Pancreas (tissue), 10 donors: ENCODE results near the gene ALOXE3. TPM values are rescaled to one million over a fixed set of nuclear protein-coding genes. Genes with fewer than 3 reads are reported as not detected.

Experiments
- ATAC-seq, 4 donors: fragments of 200-7000 bp; cut with Tn5 transposase; one replicate each; pipeline versions ENCODE4 v1.8.0 to v1.9.1; 2020; ENCODE audit warnings: mild to moderate bottlenecking in 4 of 4, moderate library complexity in 4 of 4
- DNase-seq, 6 donors: peaks; one replicate each; pipeline ENCODE4 v3.0.0-alpha.2; 2020
- FAIRE-seq: peaks from 2 replicates; lab custom pipeline; 2012; peaks lifted over from hg19 to GRCh38; lab: Jason Lieb, UNC
- H3K27ac ChIP-seq, 4 donors: fragments of 200-600 bp; sonication (generic); 1 replicate in 3 of 4; 2 replicates in 1 of 4; pipeline versions ENCODE4 v1.5.0 to v1.8.0; 2020
- H3K27me3 ChIP-seq, 4 donors: fragments of 200-600 bp; one replicate each; pipeline ENCODE4 v1.8.0; 2021
- H3K36me3 ChIP-seq, 3 donors: fragments of 200-600 bp; sonication (generic) in 1 of 3; one replicate each; pipeline versions ENCODE4 v1.5.0 to v1.8.0; 2020 to 2021
- H3K4me1 ChIP-seq, 3 donors: fragments of 200-600 bp; one replicate each; pipeline ENCODE4 v1.8.0; 2021
- H3K4me3 ChIP-seq, 4 donors: fragments of 200-600 bp; sonication (generic) in 2 of 4; one replicate each; pipeline versions ENCODE4 v1.5.0 to v1.8.0; 2020 to 2021
- H3K9me3 ChIP-seq, 4 donors: fragments of 200-600 bp; one replicate each; pipeline ENCODE4 v1.8.0; 2021
- WGBS, 2 donors: extraction: QIAGEN DNeasy Blood & Tissue Kit; methylation state at CpG; one replicate each; pipeline ENCODE4 v1.1.7; 2013; 5-methylcytosine and 5-hydroxymethylcytosine counted together
- intact Hi-C, 3 donors: fragments of 100-400 bp; cut with DNase I; formaldehyde crosslinking; loops; one replicate each; pipeline versions ENCODE4 v1.11.1 to v1.14.2; 2022
- polyA plus RNA-seq, 2 donors: library from polyadenylated mRNA; stranded (reverse); fragments of 200-250 nt; gene quantifications; one replicate each; pipeline ENCODE4 v1.2.3, GENCODE V29; 2013
- total RNA-seq, 6 donors: library from RNA; stranded (reverse); fragmentation: NEBNext Ultra II Directional in 4 of 6; extraction: Animal tissue kit (Norgen Biotek cat#: 25700) in 4 of 6; gene quantifications; one replicate each; pipeline versions ENCODE4 v1.2.1 to v1.2.4, GENCODE V29; 2021 to 2023
- TF ChIP-seq, protein P1 (sequence below), 4 donors: fragments of 200-600 bp; sonication (generic) in 3 of 4; IDR thresholded peaks; one replicate each; pipeline versions ENCODE4 v1.5.0 to v1.8.0; 2021; ENCODE audit warnings: antibody characterized with exemption in 4 of 4
- donor health status: healthy with polysubstance abuse.
- donor health status: DM: no; HTN: no; CAD: no; lungs with moderate emphysema.
- donor health status: DM: no; HTN: no; CAD: no.
- donor health status: control.
- donor health status: control.
- donor health status: Bipolar disorder and iron deficiency.
- donor health status: DM: yes; HTN: yes; CAD: no.
- donor health status: DM: no; HTN: no; CAD: no.
- donor health status: DM: no; HTN: no; CAD: no.
- donor health status: DM: yes; HTN: yes; CAD: no.

The ALOXE3 gene
- total and polyA plus RNA-seq, 8 donors = 0.35 TPM; not detected in 7

- H3K4me3 ChIP-seq = no peak overlapping the region
Measured at GRCh38 chr17:8147141-8147804, 29.0 kb upstream of the ALOXE3 start.

GRCh38 chr17:8146381-8147140 is 28.2 kb upstream of the ALOXE3 start:
- Histone ChIP-seq H3K36me3 (peaks cover 10 to 91% (median 82%) of the 10 kb centered on the region in 3 donors), H3K4me3 (no peak overlapping the region), H3K27me3 (no peaks in the 10 kb centered on the region), H3K4me1 (peaks cover 0 to 11% (median 0%) of the 10 kb centered on the region in 3 donors), H3K9me3 (no peaks in the 10 kb centered on the region), H3K27ac (no peak overlapping the region)
- 87 to 92% methylated on average over 14 of the region's 14 CpGs for WGBS, 2 donors
- no peak for FAIRE-seq
- peak in 2 of 6 donors; percentile 31 to 54 for DNase-seq
- no peak for ATAC-seq
- intact Hi-C loops = no loop called here
- TF ChIP-seq, protein P1, sequence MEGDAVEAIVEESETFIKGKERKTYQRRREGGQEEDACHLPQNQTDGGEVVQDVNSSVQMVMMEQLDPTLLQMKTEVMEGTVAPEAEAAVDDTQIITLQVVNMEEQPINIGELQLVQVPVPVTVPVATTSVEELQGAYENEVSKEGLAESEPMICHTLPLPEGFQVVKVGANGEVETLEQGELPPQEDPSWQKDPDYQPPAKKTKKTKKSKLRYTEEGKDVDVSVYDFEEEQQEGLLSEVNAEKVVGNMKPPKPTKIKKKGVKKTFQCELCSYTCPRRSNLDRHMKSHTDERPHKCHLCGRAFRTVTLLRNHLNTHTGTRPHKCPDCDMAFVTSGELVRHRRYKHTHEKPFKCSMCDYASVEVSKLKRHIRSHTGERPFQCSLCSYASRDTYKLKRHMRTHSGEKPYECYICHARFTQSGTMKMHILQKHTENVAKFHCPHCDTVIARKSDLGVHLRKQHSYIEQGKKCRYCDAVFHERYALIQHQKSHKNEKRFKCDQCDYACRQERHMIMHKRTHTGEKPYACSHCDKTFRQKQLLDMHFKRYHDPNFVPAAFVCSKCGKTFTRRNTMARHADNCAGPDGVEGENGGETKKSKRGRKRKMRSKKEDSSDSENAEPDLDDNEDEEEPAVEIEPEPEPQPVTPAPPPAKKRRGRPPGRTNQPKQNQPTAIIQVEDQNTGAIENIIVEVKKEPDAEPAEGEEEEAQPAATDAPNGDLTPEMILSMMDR (IDR thresholded peaks at IDR 0.05) = no peak

More at GRCh38 chr17:8147141-8147804, 29.0 kb upstream of the ALOXE3 start:
- 86 to 89% methylated on average over 22 to 26 of the region's 26 CpGs for WGBS, 2 donors
- Histone ChIP-seq H3K27me3 (no peaks in the 10 kb centered on the region), H3K27ac (no peak overlapping the region), H3K4me1 (peaks cover 0 to 11% (median 0%) of the 10 kb centered on the region in 3 donors), H3K9me3 (no peaks in the 10 kb centered on the region), H3K36me3 (peaks cover 8 to 83% (median 75%) of the 10 kb centered on the region in 3 donors)
- intact Hi-C loops = no loop called here
- TF ChIP-seq, protein P1 (IDR thresholded peaks at IDR 0.05) = no peak
- DNase-seq (peak in 2 of 6 donors; percentile 48 to 83), ATAC-seq (no peak), FAIRE-seq (no peak)

DNA sequence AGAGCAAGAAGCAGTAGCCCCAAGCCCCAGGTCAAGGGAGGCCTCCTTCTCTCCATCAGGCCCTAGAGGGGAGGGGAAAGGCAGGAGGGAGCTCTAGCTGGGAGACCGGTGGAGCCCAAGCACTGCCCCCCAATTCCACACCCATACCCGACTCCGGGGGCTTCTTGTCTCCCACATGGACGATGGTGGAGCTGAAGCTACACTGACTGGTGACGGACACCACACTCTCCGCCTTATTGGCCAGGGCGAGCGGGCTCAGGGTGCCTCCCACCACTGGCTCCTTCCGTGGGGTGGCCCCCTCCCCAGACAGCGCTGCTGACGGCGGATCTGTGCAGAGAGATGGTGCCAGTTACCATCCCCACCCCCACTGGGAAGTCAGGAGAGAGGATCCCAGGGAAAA is 27.5 kb upstream of the ALOXE3 start:
- WGBS, 2 donors = 95% methylated on average over 12 of the region's 12 CpGs
- TF ChIP-seq, protein P1 (IDR thresholded peaks at IDR 0.05) = no peak
- Histone ChIP-seq H3K4me3 (no peak overlapping the region), H3K27ac (no peak overlapping the region), H3K27me3 (no peaks in the 10 kb centered on the region), H3K36me3 (peaks cover 10 to 98% (median 90%) of the 10 kb centered on the region in 3 donors), H3K4me1 (peaks cover 0 to 6% (median 0%) of the 10 kb centered on the region in 3 donors), H3K9me3 (no peaks in the 10 kb centered on the region)
- intact Hi-C loops = no loop called here
- ATAC-seq (no peak), DNase-seq (peak in 3 of 6 donors; percentile 24 to 63 (median 39)), FAIRE-seq (no peak)

- WGBS, 2 donors = 92 to 93% methylated on average over 15 of the region's 15 CpGs
- H3K36me3 ChIP-seq = peaks cover 10 to 99% (median 97%) of the 10 kb centered on the region in 3 donors
- no peak overlapping the region for H3K4me3 ChIP-seq
- TF ChIP-seq, protein P1 (IDR thresholded peaks at IDR 0.05) = no peak
- no peaks in the 10 kb centered on the region for H3K9me3 ChIP-seq
- intact Hi-C loops = no loop called here
- no peak overlapping the region for H3K27ac ChIP-seq
- FAIRE-seq (no peak), ATAC-seq (no peak), DNase-seq (peak in 3 of 6 donors; percentile 21 to 73 (median 37))
- H3K4me1 ChIP-seq = no peaks in the 10 kb centered on the region
- H3K27me3 ChIP-seq = no peaks in the 10 kb centered on the region
Measured at GRCh38 chr17:8144401-8145231, 26.3 kb upstream of the ALOXE3 start.
